ENCODE results near the gene KCNK3. TPM values are rescaled to one million over a fixed set of nuclear protein-coding genes. Genes with fewer than 3 reads are reported as not detected.
A peak's percentile ranks its signal among the peaks of the same experiment; 100 is the strongest.
"Not testable (repeated sequence)": the region's sequence is repeated elsewhere in the genome, so short reads cannot be mapped to it uniquely, and the experiment has no call there.

The KCNK3 gene
- total RNA-seq, 2 donors from 2014 or later: 10.5 to 20.5 TPM

DNA sequence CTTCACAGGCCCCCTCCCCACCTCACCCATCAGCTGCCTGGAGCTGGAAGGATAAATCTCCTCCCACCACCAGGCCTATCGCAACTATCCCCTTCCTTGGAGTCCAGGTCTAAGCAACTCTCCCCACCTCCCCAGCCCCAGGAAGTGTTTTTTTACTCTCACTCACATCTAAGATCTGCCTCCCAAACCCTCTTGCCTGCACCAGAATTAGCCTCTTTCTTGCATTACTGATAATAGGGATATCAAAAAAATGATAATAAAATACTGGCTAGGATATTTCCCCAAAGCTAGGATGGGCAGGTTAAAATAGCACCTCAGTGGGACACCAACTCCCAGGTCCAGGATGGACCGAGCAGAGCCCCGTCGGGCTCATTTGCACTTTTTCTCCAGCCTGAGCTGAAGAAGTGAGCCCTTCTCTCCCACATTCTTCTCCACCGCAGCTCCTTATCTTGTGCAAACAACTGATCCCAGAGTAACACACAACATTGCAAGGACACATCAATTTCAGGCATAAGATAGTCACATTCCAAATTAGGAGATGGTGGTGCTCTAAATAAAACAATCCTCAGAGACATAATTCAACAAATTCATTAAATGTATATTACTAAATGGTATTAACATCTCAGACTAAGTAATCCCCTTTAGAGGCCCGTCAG, 33.7 kb upstream of the KCNK3 start:
- no peak for ATAC-seq
- Histone ChIP-seq H3K9me3 (no peaks in the 10 kb centered on the region), H3K4me1 (no peaks in the 10 kb centered on the region), H3K27ac (no peak overlapping the region), H3K4me3 (no peak overlapping the region), H3K27me3 (no peaks in the 10 kb centered on the region), H3K36me3 (replicated peaks in 1 of 2; ENCODE audit: insufficient read depth in 1 of 2, low read depth in 2 of 2) (no peaks in the 10 kb centered on the region)
- DNase-seq: peak in 1 of 4 donors; percentile 0
- no peak for TF ChIP-seq POLR2A (IDR thresholded peaks at IDR 0.05)
- TF ChIP-seq, protein P1, sequence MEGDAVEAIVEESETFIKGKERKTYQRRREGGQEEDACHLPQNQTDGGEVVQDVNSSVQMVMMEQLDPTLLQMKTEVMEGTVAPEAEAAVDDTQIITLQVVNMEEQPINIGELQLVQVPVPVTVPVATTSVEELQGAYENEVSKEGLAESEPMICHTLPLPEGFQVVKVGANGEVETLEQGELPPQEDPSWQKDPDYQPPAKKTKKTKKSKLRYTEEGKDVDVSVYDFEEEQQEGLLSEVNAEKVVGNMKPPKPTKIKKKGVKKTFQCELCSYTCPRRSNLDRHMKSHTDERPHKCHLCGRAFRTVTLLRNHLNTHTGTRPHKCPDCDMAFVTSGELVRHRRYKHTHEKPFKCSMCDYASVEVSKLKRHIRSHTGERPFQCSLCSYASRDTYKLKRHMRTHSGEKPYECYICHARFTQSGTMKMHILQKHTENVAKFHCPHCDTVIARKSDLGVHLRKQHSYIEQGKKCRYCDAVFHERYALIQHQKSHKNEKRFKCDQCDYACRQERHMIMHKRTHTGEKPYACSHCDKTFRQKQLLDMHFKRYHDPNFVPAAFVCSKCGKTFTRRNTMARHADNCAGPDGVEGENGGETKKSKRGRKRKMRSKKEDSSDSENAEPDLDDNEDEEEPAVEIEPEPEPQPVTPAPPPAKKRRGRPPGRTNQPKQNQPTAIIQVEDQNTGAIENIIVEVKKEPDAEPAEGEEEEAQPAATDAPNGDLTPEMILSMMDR (IDR thresholded peaks at IDR 0.05): no peak
- 46 to 62% methylated on average over 6 of the region's 6 CpGs for WGBS, 2 donors
- intact Hi-C loops (cut with DNase I): no loop called here

DNA sequence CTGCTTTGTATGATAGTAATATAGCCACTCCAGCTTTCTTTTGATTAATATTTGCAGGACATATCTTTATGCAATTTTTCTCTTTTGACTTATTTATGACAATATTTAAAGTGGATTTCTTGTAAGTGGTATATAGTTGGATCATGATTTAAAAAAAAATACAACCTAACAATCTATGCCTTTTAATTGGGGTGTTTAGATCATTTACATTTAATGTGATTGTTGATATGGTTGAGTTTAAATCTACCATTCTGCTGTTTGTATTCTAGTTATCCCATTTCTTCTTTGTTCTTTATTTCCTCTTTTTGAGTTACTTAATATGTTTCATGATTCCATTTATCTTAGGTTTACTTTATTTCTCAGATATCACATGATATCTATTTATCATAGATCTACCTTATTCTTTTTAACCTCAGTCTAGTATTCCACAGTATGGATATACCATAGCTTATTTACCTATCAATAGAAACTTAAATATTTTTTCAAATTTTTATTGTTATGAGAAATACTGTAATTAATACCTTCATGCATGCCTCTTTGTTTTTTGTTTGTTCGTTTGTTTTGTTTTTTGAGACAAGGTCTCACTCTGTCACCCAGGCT, 32.1 kb upstream of the KCNK3 start:
- Histone ChIP-seq H3K9me3 (no peaks in the 10 kb centered on the region), H3K36me3 (replicated peaks in 1 of 2; ENCODE audit: insufficient read depth in 1 of 2, low read depth in 2 of 2) (no peaks in the 10 kb centered on the region), H3K27me3 (no peaks in the 10 kb centered on the region), H3K27ac (no peak overlapping the region), H3K4me1 (no peaks in the 10 kb centered on the region), H3K4me3 (no peak overlapping the region)
- DNase-seq (no peak), ATAC-seq (no peak)
- no peak for TF ChIP-seq POLR2A (IDR thresholded peaks at IDR 0.05)
- TF ChIP-seq, protein P1 (IDR thresholded peaks at IDR 0.05): no peak
- intact Hi-C loops (cut with DNase I): no loop called here
- 90 to 95% methylated on average over 1 of the region's 1 CpG for WGBS, 2 donors

DNA sequence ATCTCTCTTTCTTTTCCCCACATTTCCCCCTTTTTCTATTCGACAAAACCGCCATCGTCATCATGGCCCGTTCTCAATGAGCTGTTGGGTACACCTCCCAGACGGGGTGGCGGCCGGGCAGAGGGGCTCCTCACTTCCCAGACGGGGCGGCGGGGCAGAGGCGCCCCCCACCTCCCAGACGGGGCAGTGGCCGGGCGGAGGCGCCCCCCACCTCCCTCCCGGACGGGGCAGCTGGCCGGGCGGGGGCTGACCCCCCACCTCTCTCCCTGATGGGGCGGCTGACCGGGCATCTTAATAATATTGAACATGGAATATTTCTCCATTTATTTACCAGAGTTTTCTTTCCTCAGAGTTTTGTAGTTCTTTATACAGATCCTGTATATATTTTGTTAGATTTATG, 27.2 kb upstream of the KCNK3 start:
- H3K4me1 ChIP-seq; DNase-seq; intact Hi-C loops (cut with DNase I); H3K36me3 ChIP-seq (replicated peaks in 1 of 2; ENCODE audit: insufficient read depth in 1 of 2, low read depth in 2 of 2); H3K27ac ChIP-seq; H3K9me3 ChIP-seq; H3K27me3 ChIP-seq; H3K4me3 ChIP-seq; ATAC-seq: not testable (repeated sequence)
- 89 to 93% methylated on average over 18 to 19 of the region's 21 CpGs for WGBS, 2 donors

DNA sequence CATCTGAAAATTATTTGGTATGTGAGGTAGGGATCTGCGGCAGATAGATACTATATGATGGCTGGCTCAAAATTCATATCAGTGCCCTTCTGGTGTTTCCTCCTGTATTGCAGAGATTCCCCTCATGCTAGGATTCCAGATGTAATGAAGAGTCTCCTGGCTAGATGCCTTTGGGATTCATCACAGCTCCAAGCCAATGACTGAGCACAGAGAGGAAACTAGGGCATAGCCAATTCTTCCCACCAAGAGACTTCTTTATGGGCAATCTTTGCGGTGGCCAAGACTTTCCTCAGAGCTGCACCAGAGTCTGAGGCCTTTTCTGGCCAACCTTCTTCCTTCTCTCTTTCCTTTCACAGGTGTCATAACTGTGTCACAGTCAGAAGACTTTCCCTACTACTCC, 25.9 kb upstream of the KCNK3 start:
- Histone ChIP-seq H3K36me3 (replicated peaks in 1 of 2; ENCODE audit: insufficient read depth in 1 of 2, low read depth in 2 of 2) (no peaks in the 10 kb centered on the region), H3K4me3 (no peak overlapping the region), H3K27me3 (no peaks in the 10 kb centered on the region), H3K9me3 (no peaks in the 10 kb centered on the region), H3K4me1 (no peaks in the 10 kb centered on the region), H3K27ac (no peak overlapping the region)
- DNase-seq (no peak), ATAC-seq (no peak)
- WGBS, 2 donors: 69 to 100% methylated on average over 2 of the region's 2 CpGs
- intact Hi-C loops (cut with DNase I): no loop called here
- TF ChIP-seq POLR2A (IDR thresholded peaks at IDR 0.05): no peak
- TF ChIP-seq, protein P1 (IDR thresholded peaks at IDR 0.05): no peak

DNA sequence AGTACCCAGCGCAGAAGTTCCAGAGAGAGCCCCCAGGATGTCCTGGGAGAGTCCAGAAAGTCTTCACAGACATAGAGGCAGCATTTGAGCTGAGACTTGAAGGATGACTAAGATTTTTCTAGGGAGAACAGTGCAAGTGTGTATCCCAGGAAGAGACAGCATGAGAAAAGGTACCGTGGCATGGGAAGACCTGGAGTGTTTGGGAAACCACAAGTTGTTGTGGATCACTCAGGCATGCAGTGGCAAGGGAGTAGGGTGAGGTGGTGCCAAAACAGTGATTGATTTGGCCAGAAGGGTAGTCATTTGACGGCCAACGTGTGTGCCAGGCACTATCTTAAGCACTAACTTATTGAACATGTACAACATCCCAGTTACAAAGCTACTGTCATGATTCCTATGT, 24.5 kb upstream of the KCNK3 start:
- Histone ChIP-seq H3K36me3 (replicated peaks in 1 of 2; ENCODE audit: insufficient read depth in 1 of 2, low read depth in 2 of 2) (no peaks in the 10 kb centered on the region), H3K4me1 (no peaks in the 10 kb centered on the region), H3K27me3 (no peaks in the 10 kb centered on the region), H3K4me3 (no peak overlapping the region), H3K27ac (no peak overlapping the region), H3K9me3 (no peaks in the 10 kb centered on the region)
- intact Hi-C loops (cut with DNase I): no loop called here
- WGBS, 2 donors: 84 to 85% methylated on average over 4 of the region's 4 CpGs
- DNase-seq: no peak
- no peak for TF ChIP-seq POLR2A (IDR thresholded peaks at IDR 0.05)
- TF ChIP-seq, protein P1 (IDR thresholded peaks at IDR 0.05): no peak
- no peak for ATAC-seq

All from body of pancreas (tissue), 4 donors.